HepG2 (cell line): Measurements from ENCODE around the gene CSMD2. TPM values are rescaled to one million over a fixed set of nuclear protein-coding genes. Genes with fewer than 3 reads are reported as not detected.

Experiments
- ATAC-seq: fragments of 200-7000 bp; cut with Tn5 transposase; 3 replicates; pipeline ENCODE4 v1.9.1; 2020; ENCODE audit warnings: mild to moderate bottlenecking, moderate library complexity
- BruUV-seq: library from RNA; stranded (reverse); fragments of 400-500 nt; replicated peaks from 2 replicates; lab custom pipeline; 2021; lab: Mats Ljungman, UMichigan
- CTCF ChIA-PET: fragments of 300-600 bp; formaldehyde crosslinking; extraction: SDS; loops from one replicate; lab custom pipeline; 2021; ENCODE audit warnings: low total read pairs, inconsistent platforms, low intra/inter-chr PET ratio; lab: Yijun Ruan, JAX
- POLR2A ChIA-PET: fragments of 350-600 bp; sonication (Branson Sonifier 250); formaldehyde crosslinking; loops from one replicate; lab custom pipeline; 2020; ENCODE audit warnings: antibody characterized with exemption, inconsistent platforms; lab: Yijun Ruan, JAX
- DNase-seq: peaks from one replicate; pipeline ENCODE4 v3.0.0-alpha.2; 2015; ENCODE audit warnings: low spot score
- FAIRE-seq: peaks from 3 replicates; lab custom pipeline; 2011; peaks lifted over from hg19 to GRCh38; lab: Jason Lieb, UNC
- H2AFZ ChIP-seq: one replicate; pipeline ENCODE4 v1.6.1; 2011; ENCODE audit warnings: low read length, inconsistent platforms
- H3K27ac ChIP-seq: fragments of 300-600 bp; 3 replicates; pipeline ENCODE4 v1.8.0; 2011; ENCODE audit warnings: mixed run types, mild to moderate bottlenecking, mixed read lengths, low read length, inconsistent platforms; ENCODE audit not compliant: insufficient read depth; ENCODE audit errors: extremely low read length
- H3K27me3 ChIP-seq, 2 experiments: fragments of 200-600 bp in 1 of 2; 2 replicates in 1 of 2; 3 replicates in 1 of 2; pipeline versions ENCODE4 v1.6.0 to v1.8.0; 2011; ENCODE audit warnings: low read length in 2 of 2, mild to moderate bottlenecking in 2 of 2, moderate library complexity in 2 of 2, inconsistent platforms in 1 of 2; ENCODE audit not compliant: insufficient read depth in 2 of 2, control insufficient read depth in 1 of 2
- H3K36me3 ChIP-seq, 2 experiments: fragments of 200-600 bp in 1 of 2; replicated peaks in 1 of 2; 2 replicates in 1 of 2; 3 replicates in 1 of 2; pipeline versions ENCODE4 v1.5.1 to v1.8.0; 2011; ENCODE audit warnings: low read length in 2 of 2, inconsistent platforms in 1 of 2; ENCODE audit not compliant: insufficient read depth in 2 of 2, control insufficient read depth in 1 of 2
- H3K4me1 ChIP-seq: 2 replicates; pipeline ENCODE4 v1.5.1; 2012; ENCODE audit warnings: low read length, inconsistent platforms; ENCODE audit not compliant: insufficient read depth
- H3K4me2 ChIP-seq: 2 replicates; pipeline ENCODE4 v1.6.0; 2011; ENCODE audit warnings: low read depth, low read length, inconsistent platforms
- H3K4me3 ChIP-seq, 3 experiments: fragments of 200-600 bp in 1 of 3; sonication (generic), shearing (Covaris generic) in 1 of 3; replicated peaks in 1 of 3; 2 replicates each; pipeline ENCODE4 v1.5.1; 2011 to 2016; ENCODE audit warnings: low read length in 3 of 3, inconsistent platforms in 2 of 3, low read depth in 2 of 3, mild to moderate bottlenecking in 2 of 3, control low read depth in 1 of 3, mixed read lengths in 1 of 3; ENCODE audit not compliant: insufficient read depth in 1 of 3
- H3K79me2 ChIP-seq: one replicate; pipeline ENCODE4 v1.6.1; 2011; ENCODE audit warnings: low read length, inconsistent platforms; ENCODE audit not compliant: insufficient read depth
- H3K9ac ChIP-seq: 2 replicates; pipeline ENCODE4 v1.6.0; 2011; ENCODE audit warnings: mild to moderate bottlenecking, low read depth, low read length, inconsistent platforms; ENCODE audit not compliant: insufficient read depth
- H3K9me3 ChIP-seq: 2 replicates; pipeline ENCODE4 v1.5.1; 2012; ENCODE audit warnings: mild to moderate bottlenecking, low read length
- H4K20me1 ChIP-seq: 2 replicates; pipeline ENCODE4 v1.6.0; 2011; ENCODE audit warnings: inconsistent platforms, mild to moderate bottlenecking, low read length, moderate library complexity; ENCODE audit not compliant: insufficient read depth
- ASH2L ChIP-seq: fragments of 300-600, 200-600 bp; sonication (generic); IDR thresholded peaks from 2 replicates; pipeline ENCODE4 v1.7.0; 2017; ENCODE audit warnings: low read depth, mild to moderate bottlenecking, moderate library complexity, mixed read lengths, low read length; ENCODE audit not compliant: insufficient read length
- BORCS8-MEF2B ChIP-seq: sonication (generic); formaldehyde crosslinking; IDR thresholded peaks from 2 replicates; pipeline ENCODE4 v1.8.0; 2022; ENCODE audit warnings: mild to moderate bottlenecking, missing genetic modification reagents
- CHD2 ChIP-seq: IDR thresholded peaks from 2 replicates; pipeline ENCODE4 v1.6.1; 2011; ENCODE audit warnings: low read depth, low read length, improper control_type of control experiment
- KDM3A ChIP-seq: IDR thresholded peaks from 2 replicates; pipeline ENCODE4 v1.6.1; 2018; ENCODE audit warnings: low read depth, missing compliant biosample characterization
- PHB2 ChIP-seq: fragments of 450-650 bp; IDR thresholded peaks from 2 replicates; pipeline ENCODE4 v1.6.1; 2018; ENCODE audit not compliant: partially characterized antibody
- SNAPC5 ChIP-seq: sonication (generic); formaldehyde crosslinking; IDR thresholded peaks from 2 replicates; pipeline ENCODE4 v1.8.1; 2023; ENCODE audit warnings: mild to moderate bottlenecking, missing genetic modification reagents, borderline replicate concordance
- ZMYM3 ChIP-seq: sonication (generic); formaldehyde crosslinking; IDR thresholded peaks from 2 replicates; pipeline ENCODE4 v1.5.1; 2020; ENCODE audit warnings: mild to moderate bottlenecking, missing genetic modification reagents
- ZNF12 ChIP-seq: sonication (generic); formaldehyde crosslinking; IDR thresholded peaks from 2 replicates; pipeline ENCODE4 v1.5.0; 2020; ENCODE audit warnings: missing genetic modification reagents
- ZNF205 ChIP-seq: IDR thresholded peaks from 2 replicates; pipeline ENCODE4 v1.6.1; 2018; ENCODE audit warnings: missing biosample characterization, missing genetic modification reagents
- ZNF83 ChIP-seq: sonication (generic); formaldehyde crosslinking; IDR thresholded peaks from 2 replicates; pipeline ENCODE4 v1.4.0; 2020; ENCODE audit warnings: missing genetic modification reagents, mild to moderate bottlenecking, borderline replicate concordance
- WGBS: methylation state at CpG from one replicate; pipeline ENCODE4 v1.1.6; 2017; ENCODE audit warnings: low lambda C conversion rate; 5-methylcytosine and 5-hydroxymethylcytosine counted together
- in situ Hi-C: cut with HindIII; loops from 2 replicates; pipeline ENCODE4 v1.10.0; 2017; ENCODE audit warnings: low pct_unique_long_range_greater_than_20kb; ENCODE audit not compliant: extremely low pct_ligation_motif_present
- intact Hi-C: fragments of 100-400 bp; cut with micrococcal nuclease; formaldehyde crosslinking; loops from one replicate; pipeline ENCODE4 v1.10.0; 2022; ENCODE audit not compliant: unreplicated experiment
- polyA plus RNA-seq, 8 experiments: library from polyadenylated mRNA; depleted of rRNA in 3 of 8; stranded (reverse) in 7 of 8; unstranded in 1 of 8; fragments of >200 nt; fragmentation: Illumina TruSeq in 4 of 8; extraction: Trizol in 4 of 8; gene quantifications; 2 replicates each; pipeline versions ENCODE4 v1.2.1 to v1.2.3, GENCODE V29; 2011 to 2016; ENCODE audit warnings: low read depth in 4 of 8, missing spikeins in 1 of 8, mixed read lengths in 1 of 8; ENCODE audit not compliant: insufficient read depth in 1 of 8
- total RNA-seq, 5 experiments: library from RNA; depleted of rRNA; stranded (reverse); fragments of >200 nt; fragmentation: Illumina TruSeq; extraction: Trizol; gene quantifications; 2 replicates each; pipeline ENCODE4 v1.2.3, GENCODE V29; 2016; ENCODE audit warnings: low read depth in 1 of 5
- TF ChIP-seq, protein P1 (sequence below): sonication (generic); formaldehyde crosslinking; IDR thresholded peaks from 2 replicates; pipeline ENCODE4 v1.4.0; 2020; ENCODE audit warnings: low read depth, missing genetic modification reagents

The CSMD2 gene
- total and polyA plus RNA-seq, 2 of the 13 experiments (the other 11 are each of a cell fraction or from before 2014, with no cell fraction given) = not detected

DNA sequence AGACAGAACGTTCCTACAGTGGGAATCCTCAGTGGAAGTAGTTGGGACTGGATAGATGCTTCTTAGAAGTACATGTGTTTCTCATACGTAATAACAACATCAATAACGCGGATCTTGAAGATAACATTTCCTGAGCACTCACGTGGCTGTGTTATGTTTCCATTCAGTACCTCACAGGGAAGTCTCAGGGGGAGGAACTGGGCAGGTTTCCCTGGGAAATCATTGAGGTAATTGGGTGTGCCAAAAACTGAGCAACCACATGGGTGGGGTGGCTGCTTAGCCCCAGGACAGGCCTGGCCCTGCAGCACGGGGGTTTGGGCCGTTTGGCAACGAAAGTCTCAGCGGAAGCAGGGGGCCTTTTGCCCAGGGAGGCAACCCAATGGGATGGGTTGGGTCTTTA is 558.8 kb downstream of the CSMD2 start:
- no peak overlapping the region for H2AFZ ChIP-seq
- no peak overlapping the region for H3K4me3 ChIP-seq
- no peaks in the 10 kb centered on the region for H3K79me2 ChIP-seq
- intact Hi-C loops = no loop called here
- H3K36me3 ChIP-seq = no peaks in the 10 kb centered on the region
- no peak for FAIRE-seq
- no peaks in the 10 kb centered on the region for H3K4me1 ChIP-seq
- no TSS peak for BruUV-seq
- WGBS = 6% methylated on average over 9 of the region's 9 CpGs
- DNase-seq = no peak
- H3K27me3 ChIP-seq = peaks cover 5 to 39% of the 10 kb centered on the region in 2 experiments
- ATAC-seq = no peak
- no peak overlapping the region for H3K9ac ChIP-seq
- H3K27ac ChIP-seq = no peak overlapping the region
- CTCF ChIA-PET = no interaction called here
- no peak overlapping the region for H3K4me2 ChIP-seq
- in situ Hi-C loops = no loop called here
- no peak for TF ChIP-seq PHB2
- H3K9me3 ChIP-seq = no peaks in the 10 kb centered on the region
- POLR2A ChIA-PET = no interaction called here
- H4K20me1 ChIP-seq = no peaks in the 10 kb centered on the region

GRCh38 chr1:33602271-33602670 is 562.8 kb downstream of the CSMD2 start:
- in situ Hi-C loops = no loop called here
- ATAC-seq (no peak), FAIRE-seq (no peak)
- TF ChIP-seq ZNF12 (CRISPR knock-in tag) = no peak
- no peak for TF ChIP-seq ZMYM3
- TF ChIP-seq ZNF83 (CRISPR knock-in tag) = no peak
- TF ChIP-seq SNAPC5 (CRISPR knock-in tag) = no peak
- TF ChIP-seq CHD2 = no peak
- TF ChIP-seq, protein P1, sequence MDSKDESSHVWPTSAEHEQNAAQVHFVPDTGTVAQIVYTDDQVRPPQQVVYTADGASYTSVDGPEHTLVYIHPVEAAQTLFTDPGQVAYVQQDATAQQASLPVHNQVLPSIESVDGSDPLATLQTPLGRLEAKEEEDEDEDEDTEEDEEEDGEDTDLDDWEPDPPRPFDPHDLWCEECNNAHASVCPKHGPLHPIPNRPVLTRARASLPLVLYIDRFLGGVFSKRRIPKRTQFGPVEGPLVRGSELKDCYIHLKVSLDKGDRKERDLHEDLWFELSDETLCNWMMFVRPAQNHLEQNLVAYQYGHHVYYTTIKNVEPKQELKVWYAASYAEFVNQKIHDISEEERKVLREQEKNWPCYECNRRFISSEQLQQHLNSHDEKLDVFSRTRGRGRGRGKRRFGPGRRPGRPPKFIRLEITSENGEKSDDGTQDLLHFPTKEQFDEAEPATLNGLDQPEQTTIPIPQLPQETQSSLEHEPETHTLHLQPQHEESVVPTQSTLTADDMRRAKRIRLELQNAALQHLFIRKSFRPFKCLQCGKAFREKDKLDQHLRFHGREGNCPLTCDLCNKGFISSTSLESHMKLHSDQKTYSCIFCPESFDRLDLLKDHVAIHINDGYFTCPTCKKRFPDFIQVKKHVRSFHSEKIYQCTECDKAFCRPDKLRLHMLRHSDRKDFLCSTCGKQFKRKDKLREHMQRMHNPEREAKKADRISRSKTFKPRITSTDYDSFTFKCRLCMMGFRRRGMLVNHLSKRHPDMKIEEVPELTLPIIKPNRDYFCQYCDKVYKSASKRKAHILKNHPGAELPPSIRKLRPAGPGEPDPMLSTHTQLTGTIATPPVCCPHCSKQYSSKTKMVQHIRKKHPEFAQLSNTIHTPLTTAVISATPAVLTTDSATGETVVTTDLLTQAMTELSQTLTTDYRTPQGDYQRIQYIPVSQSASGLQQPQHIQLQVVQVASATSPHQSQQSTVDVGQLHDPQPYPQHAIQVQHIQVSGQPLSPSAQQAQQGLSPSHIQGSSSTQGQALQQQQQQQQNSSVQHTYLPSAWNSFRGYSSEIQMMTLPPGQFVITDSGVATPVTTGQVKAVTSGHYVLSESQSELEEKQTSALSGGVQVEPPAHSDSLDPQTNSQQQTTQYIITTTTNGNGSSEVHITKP (CRISPR knock-in tag) = no peak
- no peak for TF ChIP-seq ASH2L
- no peak for TF ChIP-seq KDM3A (CRISPR knock-in tag)
- no peak for TF ChIP-seq ZNF205 (CRISPR knock-in tag)
- no peak for TF ChIP-seq BORCS8-MEF2B (CRISPR knock-in tag)

More at GRCh38 chr1:33602271-33602670, 562.8 kb downstream of the CSMD2 start:
- no peaks in the 10 kb centered on the region for H3K9me3 ChIP-seq
- H4K20me1 ChIP-seq = no peaks in the 10 kb centered on the region
- DNase-seq = no peak
- H3K27ac ChIP-seq = no peak overlapping the region
- H2AFZ ChIP-seq = no peak overlapping the region
- no peaks in the 10 kb centered on the region for H3K79me2 ChIP-seq
- peaks cover 4 to 30% of the 10 kb centered on the region in 2 experiments for H3K27me3 ChIP-seq
- no peak overlapping the region for H3K4me3 ChIP-seq
- intact Hi-C loops = no loop called here
- no peaks in the 10 kb centered on the region for H3K4me1 ChIP-seq
- H3K36me3 ChIP-seq = no peaks in the 10 kb centered on the region
- ChIA-PET POLR2A (no interaction called here), CTCF (no interaction called here)
- no TSS peak for BruUV-seq
- no peak overlapping the region for H3K4me2 ChIP-seq
- WGBS = 0% methylated on average over 5 of the region's 9 CpGs
- no peak overlapping the region for H3K9ac ChIP-seq
